PC-3 (cell line): Measurements from ENCODE around the gene BARX1.

Experiments used
- EZH2 ChIP-seq: fragments of 300-600 bp; sonication (generic); IDR thresholded peaks from one replicate; pipeline ENCODE4 v1.6.1; 2017; ENCODE audit warnings: antibody characterized with exemption, mild to moderate bottlenecking, low read length; ENCODE audit not compliant: unreplicated experiment
- EZH2phosphoT487 ChIP-seq: fragments of 300-600 bp; sonication (generic); IDR thresholded peaks from 2 replicates; pipeline ENCODE4 v1.6.1; 2018; ENCODE audit warnings: mild to moderate bottlenecking, antibody characterized with exemption, low read length, borderline replicate concordance
- TF ChIP-seq, protein P1 (sequence below): fragments of 300-600 bp; sonication (generic); conservative IDR thresholded peaks from 2 replicates; pipeline ENCODE4 v1.5.1; 2017; ENCODE audit warnings: antibody characterized with exemption, low read depth, mild to moderate bottlenecking, low read length

DNA sequence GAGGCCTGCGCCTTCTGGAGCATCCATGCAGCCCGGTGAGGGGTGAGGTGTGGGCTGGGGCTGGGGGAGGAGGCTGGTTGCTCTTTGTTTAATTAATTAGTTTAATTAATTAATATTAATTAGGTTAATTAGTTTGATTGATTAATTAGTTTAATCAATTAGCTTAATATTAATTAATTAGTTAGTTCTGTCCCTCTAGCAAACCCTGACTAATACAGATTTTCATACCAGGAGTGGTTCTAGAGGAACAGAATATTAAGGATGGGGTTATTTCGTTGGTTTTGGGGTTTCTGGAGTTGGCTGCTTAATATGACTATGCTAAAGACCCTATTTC is 14.1 kb upstream of the BARX1 start:
- TF ChIP-seq, protein P1, sequence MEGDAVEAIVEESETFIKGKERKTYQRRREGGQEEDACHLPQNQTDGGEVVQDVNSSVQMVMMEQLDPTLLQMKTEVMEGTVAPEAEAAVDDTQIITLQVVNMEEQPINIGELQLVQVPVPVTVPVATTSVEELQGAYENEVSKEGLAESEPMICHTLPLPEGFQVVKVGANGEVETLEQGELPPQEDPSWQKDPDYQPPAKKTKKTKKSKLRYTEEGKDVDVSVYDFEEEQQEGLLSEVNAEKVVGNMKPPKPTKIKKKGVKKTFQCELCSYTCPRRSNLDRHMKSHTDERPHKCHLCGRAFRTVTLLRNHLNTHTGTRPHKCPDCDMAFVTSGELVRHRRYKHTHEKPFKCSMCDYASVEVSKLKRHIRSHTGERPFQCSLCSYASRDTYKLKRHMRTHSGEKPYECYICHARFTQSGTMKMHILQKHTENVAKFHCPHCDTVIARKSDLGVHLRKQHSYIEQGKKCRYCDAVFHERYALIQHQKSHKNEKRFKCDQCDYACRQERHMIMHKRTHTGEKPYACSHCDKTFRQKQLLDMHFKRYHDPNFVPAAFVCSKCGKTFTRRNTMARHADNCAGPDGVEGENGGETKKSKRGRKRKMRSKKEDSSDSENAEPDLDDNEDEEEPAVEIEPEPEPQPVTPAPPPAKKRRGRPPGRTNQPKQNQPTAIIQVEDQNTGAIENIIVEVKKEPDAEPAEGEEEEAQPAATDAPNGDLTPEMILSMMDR, result no peak
- TF ChIP-seq EZH2 (no peak), EZH2phosphoT487 (no peak)
